Transverse colon (tissue), 4 donors: ENCODE data around the gene OR10A2.

Experiments
- CTCF ChIP-seq, 5 experiments: fragments of 200-600 bp in 3 of 5; fragments of 450-650 bp in 2 of 5; sonication (generic) in 3 of 5; IDR thresholded peaks; 1 replicate in 2 of 5; 2 replicates in 3 of 5; pipeline ENCODE4 v1.5.1; 2016 to 2017; ENCODE audit warnings: antibody characterized with exemption in 5 of 5, inconsistent platforms in 3 of 5, mild to moderate bottlenecking in 2 of 5, moderate library complexity in 1 of 5
- POLR2A ChIP-seq: fragments of 450-650 bp; IDR thresholded peaks from one replicate; pipeline ENCODE4 v1.6.1; 2016; ENCODE audit warnings: antibody characterized with exemption, mild to moderate bottlenecking, moderate library complexity
- POLR2AphosphoS5 ChIP-seq, 3 donors: sonication (generic); formaldehyde crosslinking; IDR thresholded peaks; one replicate each; pipeline ENCODE4 v1.6.1; 2016; ENCODE audit warnings: antibody characterized with exemption in 3 of 3

GRCh38 chr11:6895010-6895409, 32.2 kb downstream of the OR10A2 start:
- TF ChIP-seq POLR2AphosphoS5 (IDR thresholded peaks at IDR 0.05) (no peak), CTCF (IDR thresholded peaks at IDR 0.05) (no peak), POLR2A (no peak)
